ENCODE results near the gene CORO2A. TPM values are rescaled to one million over a fixed set of nuclear protein-coding genes. Genes with fewer than 3 reads are reported as not detected.

The CORO2A gene
- total and polyA plus RNA-seq, 3 donors from 2014 or later = 28.0 to 50.5 (median 46.3) TPM

GRCh38 chr9:98189412-98189811, 3.0 kb downstream of the CORO2A start:
- 59 to 68% methylated on average over 6 of the region's 6 CpGs for WGBS, 2 donors
- DNase-seq = no peak
- H3K4me1 ChIP-seq = peaks cover 15% of the 10 kb centered on the region
- no peak overlapping the region for H3K4me3 ChIP-seq
- H3K36me3 ChIP-seq (ENCODE audit: low read depth, missing control alignments) = no peaks in the 10 kb centered on the region
- no peak for TF ChIP-seq POLR2A (IDR thresholded peaks at IDR 0.05)
- no peak for TF ChIP-seq CTCF (IDR thresholded peaks at IDR 0.05)
- no peak overlapping the region for H3K27ac ChIP-seq
- no peaks in the 10 kb centered on the region for H3K27me3 ChIP-seq
- intact Hi-C loops (cut with DNase I; ENCODE audit: low total_unique reads) = no loop called here
- H3K9me3 ChIP-seq = no peaks in the 10 kb centered on the region

GRCh38 chr9:98187926-98188325, 4.5 kb downstream of the CORO2A start:
- Histone ChIP-seq H3K27ac (no peak overlapping the region), H3K36me3 (ENCODE audit: low read depth, missing control alignments) (no peaks in the 10 kb centered on the region), H3K27me3 (no peaks in the 10 kb centered on the region), H3K4me1 (peaks cover 14% of the 10 kb centered on the region), H3K4me3 (no peak overlapping the region), H3K9me3 (no peaks in the 10 kb centered on the region)
- 91 to 95% methylated on average over 5 of the region's 5 CpGs for WGBS, 2 donors
- DNase-seq = no peak
- intact Hi-C loops (cut with DNase I; ENCODE audit: low total_unique reads) = no loop called here
- TF ChIP-seq CTCF (IDR thresholded peaks at IDR 0.05) (no peak), POLR2A (IDR thresholded peaks at IDR 0.05) (no peak)

- Histone ChIP-seq H3K4me3 (no peak overlapping the region), H3K27ac (no peak overlapping the region), H3K36me3 (ENCODE audit: low read depth, missing control alignments) (no peaks in the 10 kb centered on the region), H3K4me1 (peaks cover 13% of the 10 kb centered on the region), H3K27me3 (no peaks in the 10 kb centered on the region), H3K9me3 (no peaks in the 10 kb centered on the region)
- DNase-seq = no peak
- no peak for TF ChIP-seq CTCF (IDR thresholded peaks at IDR 0.05)
- TF ChIP-seq POLR2A (IDR thresholded peaks at IDR 0.05) = no peak
- intact Hi-C loops (cut with DNase I; ENCODE audit: low total_unique reads) = no loop called here
- 0 to 57% methylated on average over 1 of the region's 1 CpG for WGBS, 2 donors
Measured at GRCh38 chr9:98186236-98186635, 6.2 kb downstream of the CORO2A start.

- no peaks in the 10 kb centered on the region for H3K27me3 ChIP-seq
- no peak overlapping the region for H3K27ac ChIP-seq
- no peaks in the 10 kb centered on the region for H3K9me3 ChIP-seq
- TF ChIP-seq POLR2A (IDR thresholded peaks at IDR 0.05) = no peak
- TF ChIP-seq CTCF (IDR thresholded peaks at IDR 0.05) = no peak
- intact Hi-C loops (cut with DNase I; ENCODE audit: low total_unique reads) = no loop called here
- no peak for DNase-seq
- H3K36me3 ChIP-seq (ENCODE audit: low read depth, missing control alignments) = no peaks in the 10 kb centered on the region
- no peak overlapping the region for H3K4me3 ChIP-seq
- peaks cover 16% of the 10 kb centered on the region for H3K4me1 ChIP-seq
- WGBS, 2 donors = 70 to 74% methylated on average over 4 to 6 of the region's 6 CpGs
Measured at GRCh38 chr9:98185611-98186171, 6.7 kb downstream of the CORO2A start.

GRCh38 chr9:98185021-98185567, 7.3 kb downstream of the CORO2A start:
- 90 to 94% methylated on average over 6 of the region's 6 CpGs for WGBS, 2 donors
- intact Hi-C loops (cut with DNase I; ENCODE audit: low total_unique reads) = no loop called here
- DNase-seq = no peak
- Histone ChIP-seq H3K9me3 (no peaks in the 10 kb centered on the region), H3K27me3 (no peaks in the 10 kb centered on the region), H3K4me3 (no peak overlapping the region), H3K4me1 (peaks cover 22% of the 10 kb centered on the region), H3K27ac (no peak overlapping the region), H3K36me3 (ENCODE audit: low read depth, missing control alignments) (no peaks in the 10 kb centered on the region)
- TF ChIP-seq CTCF (IDR thresholded peaks at IDR 0.05) (no peak), POLR2A (IDR thresholded peaks at IDR 0.05) (no peak)
